K562 (cell line): ENCODE data around the gene CCDC106. TPM values are rescaled to one million over a fixed set of nuclear protein-coding genes. Genes with fewer than 3 reads are reported as not detected.

Experiments used
- ATAC-seq: fragments of 200-7000 bp; cut with Tn5 transposase; 3 replicates; pipeline ENCODE4 v1.9.1; 2020; ENCODE audit warnings: moderate library complexity
- BruUV-seq: library from RNA; stranded (reverse); fragments of 400-500 nt; replicated peaks from 2 replicates; lab custom pipeline; 2021; lab: Mats Ljungman, UMichigan
- CTCF ChIA-PET: fragments of 300-600 bp; formaldehyde crosslinking; extraction: SDS; loops from one replicate; lab custom pipeline; 2021; ENCODE audit warnings: low intra/inter-chr PET ratio; lab: Yijun Ruan, JAX
- POLR2A ChIA-PET: fragments of 300-600, 350-650 bp; sonication (Branson Sonifier 250); formaldehyde crosslinking; extraction: SDS; loops from one replicate; lab custom pipeline; 2021; ENCODE audit warnings: antibody characterized with exemption, inconsistent platforms; lab: Yijun Ruan, JAX
- DNase-seq, 4 experiments: peaks; one replicate each; pipeline versions ENCODE4 v3.0.0 to v3.0.0-alpha.2; 2011 to 2018; ENCODE audit warnings: low spot score in 3 of 4, mixed read lengths in 3 of 4; ENCODE audit errors: extremely low read depth in 1 of 4
- FAIRE-seq: peaks from 2 replicates; lab custom pipeline; 2011; peaks lifted over from hg19 to GRCh38; lab: Jason Lieb, UNC
- H2AFZ ChIP-seq: 2 replicates; pipeline ENCODE4 v1.6.0; 2011; ENCODE audit warnings: low read depth, low read length, control low read depth, inconsistent platforms
- H3K27ac ChIP-seq: fragments of 200-600 bp; 3 replicates; pipeline ENCODE4 v1.8.0; 2011; ENCODE audit warnings: low read depth, mild to moderate bottlenecking, control low read depth, inconsistent platforms, low read length, moderate library complexity, mixed read lengths; ENCODE audit errors: extremely low read depth
- H3K27me3 ChIP-seq, 2 experiments: fragments of 300-600 bp in 1 of 2; 2 replicates in 1 of 2; 3 replicates in 1 of 2; pipeline versions ENCODE4 v1.6.0 to v1.8.0; 2011; ENCODE audit warnings: inconsistent platforms in 2 of 2, low read length in 2 of 2, mild to moderate bottlenecking in 1 of 2, mixed read lengths in 1 of 2, moderate library complexity in 1 of 2; ENCODE audit not compliant: control insufficient read depth in 2 of 2, insufficient read depth in 2 of 2
- H3K36me3 ChIP-seq: fragments of 300-600 bp; 3 replicates; pipeline ENCODE4 v1.8.0; 2011; ENCODE audit warnings: mild to moderate bottlenecking, low read length, inconsistent platforms; ENCODE audit not compliant: control insufficient read depth, insufficient read depth
- H3K4me1 ChIP-seq, 2 experiments: fragments of 200-600 bp in 1 of 2; replicated peaks in 1 of 2; 2 replicates in 1 of 2; 3 replicates in 1 of 2; pipeline versions ENCODE4 v1.5.1 to v1.8.0; 2011; ENCODE audit warnings: inconsistent platforms in 2 of 2, low read length in 2 of 2, mild to moderate bottlenecking in 1 of 2, mixed read lengths in 1 of 2, moderate library complexity in 1 of 2; ENCODE audit not compliant: control insufficient read depth in 2 of 2, insufficient read depth in 2 of 2
- H3K4me2 ChIP-seq: 2 replicates; pipeline ENCODE4 v1.6.1; 2011; ENCODE audit warnings: low read length, control low read depth, inconsistent platforms, mixed read lengths; ENCODE audit not compliant: insufficient read depth
- H3K4me3 ChIP-seq: fragments of 200-600 bp; sonication (generic), shearing (Covaris generic); 2 replicates; pipeline ENCODE4 v1.5.1; 2016; ENCODE audit warnings: control low read depth, inconsistent platforms
- H3K79me2 ChIP-seq: fragments of 200-600 bp; 3 replicates; pipeline ENCODE4 v1.8.0; 2011; ENCODE audit warnings: low read length, inconsistent platforms; ENCODE audit not compliant: control insufficient read depth, insufficient read depth
- H3K9ac ChIP-seq, 2 experiments: 2 replicates each; pipeline versions ENCODE4 v1.6.0 to v1.6.1; 2011; ENCODE audit warnings: low read depth in 2 of 2, low read length in 2 of 2, control low read depth in 1 of 2, inconsistent platforms in 1 of 2, mild to moderate bottlenecking in 1 of 2, mixed read lengths in 1 of 2; ENCODE audit not compliant: insufficient read depth in 1 of 2
- H3K9me1 ChIP-seq: one replicate; pipeline ENCODE4 v1.6.0; 2011; ENCODE audit warnings: inconsistent platforms, mild to moderate bottlenecking, low read length, moderate library complexity; ENCODE audit not compliant: control insufficient read depth, insufficient read depth
- H3K9me3 ChIP-seq: replicated peaks from 2 replicates; pipeline ENCODE4 v1.5.1; 2011; ENCODE audit warnings: low read depth, low read length, inconsistent platforms; ENCODE audit not compliant: control insufficient read depth, insufficient read depth
- H4K20me1 ChIP-seq: replicated peaks from 2 replicates; pipeline ENCODE4 v1.6.1; 2011; ENCODE audit warnings: low read length, inconsistent platforms, mixed read lengths; ENCODE audit not compliant: control insufficient read depth, insufficient read depth
- HDAC1 ChIP-seq, 2 experiments: fragments of 450-650 bp; IDR thresholded peaks; 2 replicates each; pipeline ENCODE4 v1.6.1; 2016 to 2017; ENCODE audit warnings: inconsistent platforms in 1 of 2, mild to moderate bottlenecking in 1 of 2, moderate library complexity in 1 of 2
- HDAC3 ChIP-seq: fragments of 450-650 bp; IDR thresholded peaks from 2 replicates; pipeline ENCODE4 v1.6.1; 2018; ENCODE audit warnings: borderline replicate concordance, mild to moderate bottlenecking, moderate library complexity; ENCODE audit not compliant: partially characterized antibody
- RBBP5 ChIP-seq: fragments of 200-600 bp; sonication (generic); IDR thresholded peaks from 2 replicates; pipeline ENCODE4 v1.6.1; 2012; ENCODE audit warnings: borderline replicate concordance, mild to moderate bottlenecking, low read length, control low read depth, inconsistent platforms; ENCODE audit not compliant: insufficient read depth, poor library complexity, severe bottlenecking
- ZBTB7A ChIP-seq: IDR thresholded peaks from 2 replicates; pipeline ENCODE4 v1.6.1; 2011; ENCODE audit warnings: low read depth, mild to moderate bottlenecking, low read length, moderate library complexity, borderline replicate concordance; ENCODE audit not compliant: control insufficient read depth
- ZZZ3 ChIP-seq: fragments of 450-650 bp; IDR thresholded peaks from 2 replicates; pipeline ENCODE4 v1.6.1; 2016; ENCODE audit warnings: antibody characterized with exemption, mild to moderate bottlenecking, moderate library complexity
- whole genome bisulfite sequencing: fragments of 100-300 bp; shearing (Covaris generic); methylation state at CpG from one replicate; pipeline ENCODE4 v1.1.6; 2016; ENCODE audit warnings: low coverage, mixed read lengths; ENCODE audit not compliant: insufficient coverage; ENCODE audit errors: missing lambda C conversion rate; 5-methylcytosine and 5-hydroxymethylcytosine counted together
- in situ Hi-C: fragments of 300-500 bp; cut with MboI; formaldehyde crosslinking; loops from 4 replicates; pipeline ENCODE4 v1.15.0; 2018; ENCODE audit warnings: inconsistent platforms, mixed read lengths
- intact Hi-C: fragments of 100-400 bp; cut with micrococcal nuclease; formaldehyde crosslinking; loops from 2 replicates; pipeline ENCODE4 v1.14.2; 2022
- polyA plus RNA-seq, 8 experiments: library from polyadenylated mRNA; depleted of rRNA in 4 of 8; stranded (reverse) in 5 of 8; unstranded in 3 of 8; fragments of >200 nt; fragmentation: Nextera tagmentation in 2 of 8; fragmentation: Illumina TruSeq in 1 of 8; extraction: Ambion mirVana in 2 of 8; extraction: Trizol in 1 of 8; gene quantifications; 2 replicates each; pipeline versions ENCODE4 v1.2.1 to v1.2.3, GENCODE V29; 2011 to 2014; ENCODE audit warnings: inconsistent platforms in 1 of 8, missing spikeins in 1 of 8
- total RNA-seq, 7 experiments: library from RNA; depleted of rRNA in 6 of 7; stranded (reverse); fragments of >200 nt in 6 of 7; fragmentation: Illumina TruSeq in 2 of 7; extraction: Trizol in 2 of 7; gene quantifications; 2 replicates each; pipeline versions ENCODE4 v1.2.1 to v1.2.3, GENCODE V29; 2011 to 2021; ENCODE audit warnings: low replicate concordance in 1 of 7

The CCDC106 gene
- total and polyA plus RNA-seq, 9 of the 15 experiments (the other 6 are each of a cell fraction or from before 2014, with no cell fraction given): 0.10 to 27.5 (median 15.0) TPM; not detected in 1

DNA sequence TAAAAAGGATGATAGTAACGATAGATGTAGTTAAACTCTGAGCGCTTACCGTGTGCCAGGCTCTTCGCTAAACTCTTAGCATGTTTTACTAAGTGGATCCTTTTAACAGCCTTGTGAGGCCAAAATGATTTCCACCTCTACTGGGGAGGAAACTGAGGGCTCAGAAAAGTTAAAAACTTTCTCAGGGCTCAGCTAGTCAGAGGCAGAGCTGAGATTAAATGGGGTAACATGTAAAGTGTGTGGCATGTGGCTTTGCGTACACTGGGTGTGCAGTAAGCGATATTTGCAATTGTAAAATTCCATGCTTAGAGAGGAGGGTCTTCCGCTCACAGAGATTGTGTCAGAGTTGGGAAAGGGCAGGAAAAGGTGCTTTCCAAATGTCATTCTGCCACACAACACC lies 8.5 kb downstream of the CCDC106 start:
- Histone ChIP-seq H3K27me3 (no peaks in the 10 kb centered on the region), H2AFZ (no peak overlapping the region), H3K4me2 (peak overlapping the region; percentile 99), H3K79me2 (peaks cover 67% of the 10 kb centered on the region), H3K4me3 (peak overlapping the region; percentile 70), H3K9me3 (no peaks in the 10 kb centered on the region), H3K36me3 (peaks cover 72% of the 10 kb centered on the region), H3K9ac (peak overlapping the region; percentile 98 to 99), H3K27ac (peak overlapping the region; percentile 100), H4K20me1 (peaks cover 46% of the 10 kb centered on the region), H3K4me1 (peaks cover 20 to 50% of the 10 kb centered on the region in 2 experiments; a peak in 4 of 5 replicates), H3K9me1 (peaks cover 6% of the 10 kb centered on the region)
- 5% methylated on average over 7 of the region's 7 CpGs for WGBS
- CTCF ChIA-PET: no interaction called here
- intact Hi-C loops: no loop called here
- FAIRE-seq (no peak), DNase-seq (no peak), ATAC-seq (no peak)
- POLR2A ChIA-PET: interaction anchor here (0.7 to 3.5 kb wide), 8 partner anchors 8 to 249 kb away, joined by 3 to 21 read pairs (median 7); partner anchors contain the start of gene UBE2S
- no TSS peak for BruUV-seq
- in situ Hi-C loops: no loop called here
- no peak for TF ChIP-seq HDAC3
- no peak for TF ChIP-seq ZZZ3
- TF ChIP-seq ZBTB7A: no peak
- no peak for TF ChIP-seq HDAC1 (IDR thresholded peaks at IDR 0.05)
- peak; percentile 8 for TF ChIP-seq RBBP5
